Globus pallidus (tissue), 1 donor: ENCODE measurements around the gene PLEKHS1.
A peak's percentile ranks its signal among the peaks of the same experiment; 100 is the strongest.

Source experiments
- DNase-seq: peaks from one replicate; pipeline ENCODE4 v3.0.0-alpha.2; 2015; ENCODE audit warnings: low spot score

The PLEKHS1 gene

DNA sequence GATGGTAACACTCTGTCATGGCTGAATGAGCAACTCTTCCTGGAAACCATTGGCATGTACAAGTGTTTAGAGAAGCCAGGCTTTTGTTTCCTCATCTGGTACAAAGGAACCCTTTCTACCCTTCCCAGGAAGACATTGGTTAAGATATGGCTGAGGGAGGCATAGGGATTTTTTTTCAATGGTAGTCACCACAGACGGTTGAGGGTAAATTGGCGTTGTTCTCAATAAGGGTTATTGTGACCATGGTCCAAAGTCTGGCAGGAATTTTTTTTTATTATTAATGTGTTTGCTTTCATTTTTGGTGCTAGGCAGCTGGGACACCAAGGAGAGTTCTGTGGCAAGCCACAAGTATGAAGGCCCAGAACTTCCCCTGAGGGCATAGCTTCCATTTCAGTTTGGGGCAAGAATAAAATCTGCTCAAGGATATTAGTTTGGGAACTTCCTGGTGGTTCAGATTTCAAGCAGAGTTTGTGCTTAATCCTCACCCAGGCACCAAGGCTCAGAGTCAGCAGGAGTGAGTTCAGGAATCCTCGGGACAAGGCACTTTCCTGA lies at the start of gene PLEKHS1:
TSS of gene PLEKHS1 (plus strand) at position 502 of the 552 bp plus-strand sequence. CDS start 3,596 bp downstream, outside the sequence.
- DNase-seq = no peak

DNA sequence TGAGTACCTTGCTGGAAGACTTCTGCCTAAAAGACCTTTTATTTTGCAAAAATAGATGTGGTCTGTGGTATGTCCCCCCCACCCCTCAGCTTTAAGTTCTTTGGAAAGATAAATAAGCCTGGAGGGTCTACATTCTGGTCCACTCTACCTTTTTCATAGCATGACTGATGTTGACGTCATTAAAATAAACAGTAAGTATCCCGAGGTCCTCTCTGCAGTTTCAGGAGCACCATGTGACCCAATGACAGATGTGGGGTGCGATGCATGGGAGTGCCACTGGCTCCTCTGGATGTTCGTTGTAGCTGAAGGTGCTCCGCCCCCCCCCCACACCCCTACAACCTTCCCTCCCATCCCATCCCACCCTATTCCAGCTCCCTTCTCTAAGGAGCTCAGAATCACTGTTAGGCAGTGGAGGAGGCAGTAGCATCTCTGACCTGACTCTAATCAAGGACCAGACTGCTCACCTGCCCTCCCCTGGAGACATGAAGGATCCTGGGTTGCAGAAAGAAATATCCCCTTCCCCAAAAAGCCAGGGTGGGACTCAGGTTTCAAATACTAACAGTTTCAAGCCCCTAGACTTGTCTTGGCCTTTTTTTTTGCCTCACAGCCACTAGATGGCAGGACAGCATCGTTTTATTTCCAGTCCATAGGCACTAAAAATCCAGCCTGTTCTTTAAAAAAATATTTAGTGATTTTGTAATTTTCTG lies 46.7 kb upstream of the PLEKHS1 start:
- peak; percentile 67 for DNase-seq

DNA sequence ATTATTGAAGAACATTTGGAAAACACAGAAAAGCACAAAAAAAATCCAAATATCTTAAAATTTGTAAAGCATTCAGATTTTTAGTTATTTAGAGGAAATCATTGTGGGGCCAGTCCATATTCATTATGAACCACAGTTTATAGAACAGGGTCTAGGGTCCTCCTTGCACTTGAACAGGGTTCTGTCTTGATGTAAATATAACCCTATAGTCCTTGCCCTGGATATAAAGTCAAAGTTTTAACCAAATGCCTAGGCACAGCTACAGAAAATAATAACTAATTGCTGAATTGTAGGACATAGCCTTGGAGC lies 46.2 kb upstream of the PLEKHS1 start:
- DNase-seq = no peak

DNA sequence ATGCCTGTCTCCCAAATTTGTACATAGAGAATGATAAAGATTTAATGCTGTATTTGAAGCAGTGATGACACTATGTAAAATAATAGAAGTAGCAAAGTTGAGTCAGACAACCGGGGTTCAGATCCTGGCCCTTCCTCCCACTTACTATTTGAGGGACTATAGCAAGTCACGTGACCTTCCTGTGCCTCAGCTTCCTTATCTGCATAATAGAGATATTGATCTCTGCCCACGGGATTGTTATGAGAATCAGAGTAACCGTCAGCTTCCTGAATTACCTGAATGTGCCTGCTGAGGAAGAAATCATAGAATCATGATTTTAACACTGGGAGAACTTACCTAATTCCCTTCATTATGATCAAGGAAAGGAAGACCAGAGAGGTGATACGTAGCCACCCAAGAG lies 44.9 kb upstream of the PLEKHS1 start:
- DNase-seq = no peak

DNA sequence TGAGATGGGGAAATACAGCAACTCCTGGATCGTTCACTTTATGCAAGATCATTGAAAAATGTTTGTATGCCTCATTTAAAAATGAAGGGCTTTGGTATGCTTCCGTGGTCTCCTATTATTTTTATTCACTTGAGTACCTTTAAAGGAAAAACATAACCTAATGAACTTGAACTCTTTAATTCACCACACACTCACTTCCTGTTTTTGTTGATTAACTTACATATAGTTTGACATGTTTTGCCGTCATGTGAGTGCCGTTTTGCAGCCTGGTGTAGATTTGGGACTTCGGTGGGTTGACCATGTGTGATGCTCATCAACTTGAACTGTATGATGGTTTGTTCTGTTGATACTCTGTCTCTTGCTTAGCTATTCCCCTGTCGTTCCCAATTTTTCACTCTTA lies 42.8 kb upstream of the PLEKHS1 start:
- DNase-seq = no peak

DNA sequence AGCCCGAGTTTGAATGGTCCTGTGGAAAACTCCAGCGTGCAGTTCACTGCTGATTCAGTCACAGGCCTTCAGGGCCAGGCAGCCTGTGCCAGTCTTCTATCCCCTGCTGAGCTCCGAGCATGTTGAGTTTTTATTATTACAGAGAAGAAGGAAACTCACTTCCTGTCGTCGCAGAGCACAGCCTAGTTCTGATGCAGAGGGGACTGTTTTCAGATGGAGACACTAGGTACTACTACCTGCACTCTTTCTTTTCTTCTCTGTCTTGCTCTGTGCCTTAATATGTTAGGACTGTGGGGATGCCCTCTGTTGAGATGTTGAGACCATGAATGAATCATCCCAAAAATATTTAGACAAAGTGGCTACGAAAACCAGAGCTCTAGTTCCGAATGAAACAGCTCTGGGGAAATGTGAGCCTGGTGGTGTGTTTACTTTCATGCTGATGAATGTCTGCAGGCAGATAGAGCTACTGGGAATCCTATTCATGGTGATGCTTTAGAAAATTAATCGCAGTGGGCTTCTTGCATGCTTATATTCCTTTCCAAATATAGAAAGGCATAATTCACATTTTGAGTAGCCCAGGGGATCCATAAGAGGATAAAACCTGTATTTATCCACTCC lies 42.2 kb upstream of the PLEKHS1 start:
- no peak for DNase-seq

DNA sequence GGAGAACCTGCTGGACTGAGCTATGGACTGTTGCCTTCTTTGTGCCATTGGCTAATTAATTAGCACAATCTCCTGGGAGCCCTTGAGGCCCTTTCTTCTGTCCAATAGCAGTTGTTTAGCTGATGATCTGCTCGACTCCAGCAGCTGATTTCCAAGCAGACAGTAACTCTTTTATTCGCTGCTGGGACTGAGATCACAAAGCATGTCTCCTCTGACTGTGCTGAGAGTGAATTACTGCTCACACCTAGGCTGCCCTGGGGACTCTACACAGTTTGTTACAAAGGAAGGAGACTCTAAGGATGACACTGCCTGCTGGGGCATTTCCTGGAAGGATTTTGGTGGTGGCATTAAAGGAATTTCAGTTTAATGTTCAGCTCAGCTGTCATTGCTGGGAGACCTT lies 40.3 kb upstream of the PLEKHS1 start:
- peak; percentile 52 for DNase-seq

DNA sequence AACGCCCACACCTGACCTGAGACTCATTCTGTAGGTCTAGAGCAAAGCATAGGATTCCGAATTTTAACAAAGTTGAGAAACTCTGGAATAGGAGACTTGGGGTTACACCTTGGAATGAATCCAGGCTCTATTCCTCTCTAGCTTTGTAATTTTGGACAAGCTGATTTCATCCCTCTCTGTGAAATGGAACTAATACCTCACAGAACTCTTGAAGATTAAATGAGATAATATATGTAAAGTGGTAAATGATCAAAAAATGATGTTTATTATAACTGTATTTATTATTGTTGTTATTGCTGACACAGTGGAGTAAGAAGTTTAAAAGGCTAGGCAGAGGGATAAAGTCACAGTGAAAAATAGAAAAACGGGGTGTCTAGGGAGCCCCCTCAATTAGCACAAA lies 39.5 kb upstream of the PLEKHS1 start:
- DNase-seq = no peak

DNA sequence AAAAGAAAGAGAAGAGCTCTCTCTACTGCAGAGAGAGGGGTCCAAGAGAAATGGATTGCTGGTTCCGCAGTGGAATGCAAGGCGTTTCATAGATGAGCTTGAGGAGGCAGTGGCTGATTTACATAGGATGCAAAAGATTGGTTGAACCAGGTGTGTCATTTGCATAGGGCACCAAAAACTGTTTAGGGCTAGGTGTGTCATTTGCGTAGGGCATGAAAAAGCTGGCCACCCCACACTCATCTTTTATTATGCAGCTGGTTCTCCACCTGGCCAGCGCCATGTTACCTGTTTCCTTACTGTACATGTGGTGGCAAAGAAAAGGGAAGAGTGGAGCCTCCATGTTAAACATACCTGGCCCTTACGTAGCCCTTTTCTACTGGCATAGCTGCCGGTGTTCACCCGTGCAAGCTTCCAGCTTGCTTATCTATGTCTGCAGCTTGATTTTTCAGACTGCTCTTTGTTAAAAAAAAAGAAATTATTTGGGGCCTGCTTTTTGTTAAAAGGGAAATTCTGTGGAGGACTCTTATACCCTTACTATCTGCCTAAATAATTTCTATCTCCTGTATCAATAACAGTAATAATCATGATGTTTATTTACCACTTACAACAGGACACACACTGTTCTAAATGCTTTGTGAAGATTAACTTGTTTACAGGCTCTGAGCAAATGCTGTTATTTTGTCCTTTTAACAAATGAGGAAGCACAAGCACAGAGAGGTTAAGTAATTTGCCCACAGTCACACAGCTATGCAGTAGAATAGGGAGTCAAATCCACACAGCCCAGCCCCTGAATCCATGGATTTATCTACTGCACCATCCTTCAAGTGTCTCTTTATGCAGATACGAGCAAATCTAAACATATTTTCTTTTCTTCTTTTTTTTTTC lies 38.5 kb upstream of the PLEKHS1 start:
- no peak for DNase-seq

DNA sequence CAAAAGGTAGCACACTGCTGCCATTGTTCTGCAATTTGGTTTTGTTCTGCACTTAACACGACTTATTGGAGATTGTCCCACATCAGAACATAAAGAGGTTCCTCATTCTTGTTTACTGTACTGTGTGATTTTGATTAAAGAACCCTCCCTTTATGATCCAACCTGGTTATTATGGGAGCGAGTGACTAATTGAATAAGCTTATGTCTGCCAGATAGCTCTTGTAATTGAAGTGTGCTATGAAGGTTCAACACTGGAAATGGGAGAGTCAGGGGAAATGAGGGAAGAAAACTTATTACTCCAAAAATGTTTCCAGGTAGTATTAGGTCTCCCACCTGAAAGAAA lies 37.9 kb upstream of the PLEKHS1 start:
- DNase-seq = no peak

DNA sequence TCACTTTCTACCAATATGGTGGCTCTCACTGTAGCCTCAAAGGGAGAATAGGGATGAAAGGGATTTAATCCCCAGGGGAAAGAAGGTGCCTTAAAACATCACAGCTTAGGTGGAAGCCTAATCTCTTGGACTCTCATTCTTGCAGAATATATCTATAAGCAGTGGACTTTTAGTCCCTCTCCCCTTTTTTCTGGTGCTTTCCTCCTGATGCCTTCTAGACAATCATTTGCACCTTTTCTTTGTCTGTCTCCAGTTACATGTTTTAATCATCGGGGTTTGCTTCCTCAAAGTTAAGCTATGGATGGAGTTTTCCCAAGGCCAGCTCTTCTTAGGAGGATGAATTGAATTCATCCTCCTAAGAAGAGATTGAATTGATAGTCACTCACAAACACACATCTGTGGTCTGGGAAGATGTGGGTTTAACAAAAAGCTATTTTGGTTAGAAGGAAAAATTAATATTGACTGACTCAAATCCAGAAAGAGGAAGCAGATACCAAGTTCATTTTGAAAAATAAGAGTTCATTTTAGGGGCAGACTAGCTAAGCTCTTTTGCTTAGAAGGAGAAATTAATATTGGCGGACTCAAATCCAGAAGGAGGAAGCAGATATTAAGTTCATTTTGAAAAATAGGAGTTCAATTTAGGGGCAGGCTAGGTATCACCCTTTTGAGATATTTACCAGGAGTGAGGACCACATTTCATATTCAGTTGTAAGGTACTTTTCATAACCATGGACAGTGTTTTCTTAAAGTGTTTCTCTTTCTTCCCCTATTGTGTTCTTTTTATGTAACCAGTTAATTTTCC lies 35.2 kb upstream of the PLEKHS1 start:
- no peak for DNase-seq

DNA sequence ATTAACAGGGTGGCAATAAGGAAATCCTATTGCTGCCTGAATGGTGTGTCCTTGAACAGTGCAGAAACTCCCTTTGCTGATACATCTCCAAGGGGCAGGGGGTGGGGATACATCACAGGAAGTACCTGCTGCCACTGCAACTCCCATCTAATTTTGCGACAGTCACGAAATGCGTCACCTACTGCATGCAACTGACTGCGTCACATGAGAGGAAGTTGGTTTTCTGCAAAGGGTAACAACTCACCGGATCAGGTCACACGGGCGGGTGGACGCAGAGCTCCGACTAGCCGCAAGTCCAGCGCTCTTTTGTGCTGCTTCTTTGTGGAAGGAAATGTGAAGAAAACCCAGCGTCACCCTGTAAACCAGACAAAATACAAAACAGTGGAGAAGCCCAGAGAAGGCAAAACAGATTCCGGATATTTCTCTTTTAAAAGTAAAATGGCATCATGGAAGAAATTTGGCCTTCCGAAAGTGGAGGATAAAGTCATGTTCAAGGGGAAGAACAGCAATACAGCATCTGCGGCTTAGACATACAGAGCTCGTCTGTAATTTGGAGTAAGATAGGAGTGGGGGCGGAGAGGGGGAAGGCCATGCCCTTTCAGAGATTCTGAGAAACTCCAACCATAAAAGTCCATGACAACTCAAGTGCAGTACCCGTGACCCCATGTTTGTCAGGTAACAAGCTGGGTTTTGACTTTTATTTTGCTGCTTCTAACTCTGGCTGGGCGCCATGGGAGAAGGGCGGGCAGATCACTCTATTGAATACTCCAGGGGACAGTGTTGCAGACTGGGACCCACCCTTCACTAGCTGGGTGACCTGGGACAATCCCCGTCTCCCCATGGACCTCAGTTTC lies 32.3 kb upstream of the PLEKHS1 start:
- DNase-seq = no peak

DNA sequence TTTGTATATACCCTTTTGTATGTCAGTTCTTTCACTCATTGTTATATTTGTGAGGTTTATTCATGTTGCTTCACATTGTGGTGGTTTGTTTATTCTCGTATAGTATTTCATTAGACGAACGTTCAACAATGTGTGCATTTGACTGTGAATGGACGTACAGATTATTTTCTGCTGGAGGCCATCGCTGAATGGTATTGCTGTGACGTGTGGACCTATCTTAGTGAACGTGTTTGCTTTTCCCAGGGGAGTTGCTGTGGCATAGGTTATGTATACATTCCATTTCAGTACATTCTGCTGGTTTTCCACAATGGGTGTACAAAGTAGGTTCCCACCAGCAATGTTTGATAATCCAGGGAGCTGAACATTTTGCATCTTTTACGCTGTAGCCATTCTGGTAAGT lies 31.1 kb upstream of the PLEKHS1 start:
- no peak for DNase-seq

DNA sequence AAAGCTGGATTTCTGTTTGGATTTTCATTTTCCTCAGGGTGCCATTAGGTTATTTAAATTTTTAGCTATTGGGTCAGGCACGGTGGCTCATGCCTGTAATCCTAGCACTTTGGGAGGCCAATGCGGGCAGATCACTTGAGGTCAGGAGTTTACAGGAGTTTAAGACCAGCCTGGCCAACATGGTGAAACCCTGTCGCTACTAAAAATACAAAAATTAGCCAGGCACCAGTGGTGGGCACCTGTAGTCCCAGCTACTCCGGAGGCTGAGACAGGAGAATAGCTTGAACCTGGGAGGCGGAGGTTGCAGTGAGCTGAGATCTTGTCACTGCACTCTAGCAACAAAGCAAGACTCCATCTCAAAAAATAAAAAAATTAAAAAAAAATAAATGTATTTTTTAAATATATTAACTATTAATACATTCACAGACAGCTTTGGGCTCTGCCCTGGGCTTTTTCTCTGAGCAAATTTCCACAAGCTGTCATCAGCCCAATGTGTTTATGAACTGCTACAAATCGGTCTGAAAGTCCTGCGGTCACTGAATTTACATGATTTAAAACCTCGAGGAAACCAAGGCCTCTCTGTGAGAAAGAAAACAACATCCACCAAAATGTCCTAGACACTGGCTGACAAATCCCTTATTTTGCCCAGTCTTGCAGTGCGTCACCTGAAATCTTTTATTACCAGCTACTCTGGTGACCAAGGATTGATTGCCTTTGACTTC lies 19.2 kb upstream of the PLEKHS1 start:
- no peak for DNase-seq

DNA sequence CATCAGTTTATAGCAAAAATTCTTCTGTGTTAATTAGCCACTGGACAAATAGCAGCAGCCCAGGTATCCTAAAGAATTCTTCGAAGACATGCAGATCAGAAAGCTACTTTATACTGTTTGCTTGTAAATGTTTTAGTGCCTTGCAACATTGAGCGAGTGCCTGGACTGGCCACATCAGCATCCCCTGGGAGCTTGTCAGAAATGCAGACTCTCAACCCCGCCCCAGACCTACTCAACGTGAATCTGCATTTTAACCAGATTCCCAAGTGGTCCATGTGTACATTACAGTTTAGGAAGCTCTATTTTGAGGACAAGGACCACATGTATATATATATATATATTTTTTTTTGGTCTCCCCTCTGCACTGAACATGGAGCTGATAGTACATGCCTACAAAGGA lies 18.5 kb upstream of the PLEKHS1 start:
- DNase-seq = no peak

DNA sequence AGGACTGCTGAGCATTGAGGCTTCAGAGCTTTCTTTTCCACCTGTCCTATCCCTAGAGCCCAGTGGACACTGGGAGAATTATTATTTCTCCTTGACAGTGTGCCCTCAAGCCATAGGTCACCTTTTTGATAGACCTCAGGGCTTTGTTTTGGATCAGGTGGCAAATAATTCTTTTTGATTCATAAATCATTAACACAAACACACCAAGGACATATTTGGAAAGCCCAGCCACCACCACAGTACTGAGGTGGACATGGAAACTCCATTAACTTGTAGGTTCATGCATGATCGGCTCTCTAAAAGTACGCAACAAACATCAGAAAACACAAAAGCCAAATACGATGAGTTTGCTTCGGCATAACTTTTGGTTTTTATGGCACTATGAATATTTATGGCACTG lies 17.8 kb upstream of the PLEKHS1 start:
- no peak for DNase-seq

DNA sequence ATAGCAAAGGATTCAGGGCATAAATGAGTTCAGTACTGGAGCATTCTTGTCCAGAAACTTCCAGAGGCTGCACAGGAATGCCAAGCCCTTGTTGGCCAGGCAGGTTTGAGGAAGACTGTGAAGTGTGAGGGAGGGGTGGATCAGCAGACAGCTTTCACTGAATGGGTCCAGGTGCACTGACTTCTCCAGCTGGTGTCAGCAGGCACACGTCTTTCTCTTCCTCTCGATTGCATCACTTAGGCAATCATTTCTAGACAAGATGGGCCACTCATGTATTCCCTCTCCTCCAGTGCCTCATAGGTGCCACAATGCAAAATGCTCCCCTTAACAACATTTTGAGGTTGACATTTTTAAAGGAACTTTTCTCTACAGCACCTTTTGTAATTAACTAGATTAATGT lies 15.6 kb upstream of the PLEKHS1 start:
- no peak for DNase-seq

DNA sequence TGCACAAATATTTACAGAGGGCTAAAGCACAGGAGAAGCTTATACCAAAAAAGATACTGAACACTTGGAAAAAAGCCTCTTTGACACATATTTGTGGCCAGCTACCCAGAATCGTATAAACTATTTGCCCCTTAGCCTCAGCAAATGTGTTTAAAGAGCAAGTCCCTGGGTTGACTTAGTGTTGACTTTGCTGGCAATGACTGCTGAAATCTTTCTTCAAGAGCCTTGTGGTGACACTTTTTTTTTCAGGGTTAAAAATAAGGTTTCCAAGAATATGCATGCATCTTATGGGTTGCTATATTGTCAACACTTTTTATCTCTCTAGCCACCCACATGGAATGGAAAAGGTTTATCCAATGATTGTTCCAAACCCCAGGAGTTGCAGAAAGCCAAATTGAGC lies 14.9 kb upstream of the PLEKHS1 start:
- no peak for DNase-seq

DNA sequence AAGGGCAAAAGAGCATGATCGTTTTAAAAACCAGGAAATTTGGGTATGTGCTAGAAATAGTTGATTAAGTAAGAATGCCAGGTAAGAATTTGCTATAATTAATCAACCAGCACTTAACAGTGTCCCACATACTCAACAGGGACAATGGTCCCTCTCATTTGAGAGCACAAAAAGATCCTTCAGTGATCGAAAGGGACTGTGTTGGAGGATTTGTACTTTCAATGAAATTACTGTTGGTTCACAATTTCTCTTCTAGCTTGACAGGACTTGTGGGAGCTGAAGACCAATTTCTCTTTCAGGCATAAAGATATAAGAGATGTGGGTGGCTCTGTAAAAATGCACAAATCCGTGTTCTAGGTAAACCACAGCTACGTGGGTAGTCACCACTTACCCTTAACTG lies 12.5 kb upstream of the PLEKHS1 start:
- DNase-seq = peak; percentile 25

DNA sequence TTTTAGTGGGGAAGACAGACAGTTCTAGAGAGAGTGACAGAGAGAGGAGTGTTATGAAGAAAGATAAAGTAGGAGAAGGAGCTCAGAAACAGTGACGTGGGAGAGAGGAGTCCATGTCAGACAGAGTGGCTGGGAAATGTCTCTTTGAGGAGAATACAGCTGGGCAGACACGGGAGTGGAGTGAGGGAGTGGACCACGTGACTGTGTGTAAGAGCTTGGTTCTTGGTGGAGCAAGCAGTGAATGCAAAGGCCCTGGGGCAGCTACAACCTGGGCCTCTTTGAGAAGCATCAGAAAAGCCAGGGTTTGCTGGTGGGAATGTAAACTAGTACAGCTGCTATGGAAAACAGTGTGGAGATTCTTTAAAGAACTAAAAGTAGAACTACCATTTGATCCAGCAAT lies 11.9 kb upstream of the PLEKHS1 start:
- no peak for DNase-seq

DNA sequence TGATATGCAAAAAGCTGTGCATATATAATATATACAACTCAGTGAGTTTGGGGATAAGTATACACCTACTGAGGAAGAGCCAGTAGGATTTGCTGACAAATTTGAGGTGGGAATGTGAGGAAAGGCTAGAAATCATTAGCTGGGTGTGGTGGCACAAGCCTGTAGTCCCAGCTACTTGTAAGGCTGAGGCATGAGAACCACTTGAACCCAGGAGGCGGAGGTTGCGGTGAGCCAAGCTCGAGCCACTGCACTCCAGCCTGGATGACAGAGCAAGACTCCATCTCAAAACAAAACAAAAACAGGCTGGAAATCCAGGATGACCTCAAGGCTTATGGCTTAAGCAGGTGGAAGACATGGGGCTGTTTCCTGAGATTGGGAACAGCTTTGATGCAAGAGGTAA lies 10.6 kb upstream of the PLEKHS1 start:
- DNase-seq = no peak
